SK-N-DZ (cell line): ENCODE data around the gene FGF2.
"Not testable (repeated sequence)": the region's sequence is repeated elsewhere in the genome, so short reads cannot be mapped to it uniquely, and the experiment has no call there.

ENCODE experiments used
- DNase-seq: peaks from one replicate; pipeline ENCODE4 v3.0.0-alpha.2; 2015; ENCODE audit warnings: low spot score

Gene FGF2

GRCh38 chr4:122812823-122813222, 13.8 kb upstream of the FGF2 start:
- DNase-seq: not testable (repeated sequence)

GRCh38 chr4:122814426-122814825, 12.2 kb upstream of the FGF2 start:
- DNase-seq: no peak

GRCh38 chr4:122815248-122815647, 11.4 kb upstream of the FGF2 start:
- DNase-seq: no peak

- DNase-seq: no peak
These were observed 10.2 kb upstream of the FGF2 start for GRCh38 chr4:122816476-122816875.

- no peak for DNase-seq
These were observed 6.8 kb upstream of the FGF2 start for GRCh38 chr4:122819708-122820449.

- no peak for DNase-seq
These were observed 5.5 kb upstream of the FGF2 start for GRCh38 chr4:122821092-122821491.

GRCh38 chr4:122822466-122822865, 4.2 kb upstream of the FGF2 start:
- DNase-seq: no peak

- DNase-seq: no peak
These were observed 3.2 kb upstream of the FGF2 start for GRCh38 chr4:122823476-122823875.

- DNase-seq: no peak
These were observed 2.0 kb upstream of the FGF2 start for GRCh38 chr4:122824616-122825015.

GRCh38 chr4:122826079-122826527, 528 bp upstream of the FGF2 start:
- DNase-seq: peak; percentile 4

GRCh38 chr4:122827258-122827878, 737 bp downstream of the FGF2 start:
- peak; percentile 32 for DNase-seq

GRCh38 chr4:122827879-122828601, 1.4 kb downstream of the FGF2 start:
- DNase-seq: peak; percentile 53

- DNase-seq: no peak
These were observed 3.9 kb downstream of the FGF2 start for GRCh38 chr4:122830426-122831095.

- no peak for DNase-seq
These were observed 5.0 kb downstream of the FGF2 start for GRCh38 chr4:122831515-122832196.

GRCh38 chr4:122832732-122833131, 6.1 kb downstream of the FGF2 start:
- no peak for DNase-seq

GRCh38 chr4:122833999-122834398, 7.4 kb downstream of the FGF2 start:
- no peak for DNase-seq

GRCh38 chr4:122836941-122837340, 10.3 kb downstream of the FGF2 start:
- DNase-seq: no peak

GRCh38 chr4:122838034-122838433, 11.4 kb downstream of the FGF2 start:
- no peak for DNase-seq

- no peak for DNase-seq
These were observed 15.8 kb downstream of the FGF2 start for GRCh38 chr4:122842392-122842791.

GRCh38 chr4:122842984-122843531, 16.4 kb downstream of the FGF2 start:
- DNase-seq: no peak

GRCh38 chr4:122844391-122844790, 17.8 kb downstream of the FGF2 start:
- DNase-seq: not testable (repeated sequence)
